ENCODE results near the gene ATP11A. TPM values are rescaled to one million over a fixed set of nuclear protein-coding genes. Genes with fewer than 3 reads are reported as not detected.

ATP11A gene
- total RNA-seq, 1 experiment from 2014 or later, result 9.4 TPM

DNA sequence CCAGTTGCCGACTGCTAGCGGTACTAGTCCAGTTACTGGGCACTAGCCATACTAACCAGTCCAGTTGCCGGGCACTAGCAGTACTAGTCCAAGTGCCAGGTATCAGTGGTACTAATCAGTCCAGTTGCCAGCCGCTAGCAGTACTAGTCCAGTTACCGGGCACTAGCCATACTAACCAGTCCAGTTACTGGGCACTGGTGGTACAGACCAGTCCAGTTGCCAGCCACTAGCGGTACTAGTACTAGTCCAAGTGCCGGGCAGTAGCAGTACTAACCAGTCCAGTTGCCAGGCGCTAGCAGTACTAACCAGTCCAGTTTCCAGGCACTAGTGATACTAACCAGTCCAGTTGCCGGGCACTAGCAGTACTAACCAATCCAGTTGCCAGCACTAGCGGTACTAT lies 155.0 kb downstream of the ATP11A start:
- no peak for DNase-seq (ENCODE audit: low spot score)
- H3K9me3 ChIP-seq (ENCODE audit: low read depth, low read length, poor library complexity, severe bottlenecking), result no peaks in the 10 kb centered on the region
- ChIA-PET POLR2A (ENCODE audit: low non-redundant PET) (no interaction called here), CTCF (no interaction called here)
- intact Hi-C loops (cut with micrococcal nuclease; ENCODE audit: unreplicated experiment), result no loop called here
- H3K27me3 ChIP-seq (replicated peaks; ENCODE audit: insufficient read depth, low read depth, low read length, poor library complexity), result no peaks in the 10 kb centered on the region
- no TSS peak for BruUV-seq (replicated peaks)
- TF ChIP-seq EZH2 (IDR thresholded peaks at IDR 0.05; ENCODE audit: borderline replicate concordance, low read depth, low read length, poor library complexity, severe bottlenecking), result no peak
- TF ChIP-seq, protein P1, sequence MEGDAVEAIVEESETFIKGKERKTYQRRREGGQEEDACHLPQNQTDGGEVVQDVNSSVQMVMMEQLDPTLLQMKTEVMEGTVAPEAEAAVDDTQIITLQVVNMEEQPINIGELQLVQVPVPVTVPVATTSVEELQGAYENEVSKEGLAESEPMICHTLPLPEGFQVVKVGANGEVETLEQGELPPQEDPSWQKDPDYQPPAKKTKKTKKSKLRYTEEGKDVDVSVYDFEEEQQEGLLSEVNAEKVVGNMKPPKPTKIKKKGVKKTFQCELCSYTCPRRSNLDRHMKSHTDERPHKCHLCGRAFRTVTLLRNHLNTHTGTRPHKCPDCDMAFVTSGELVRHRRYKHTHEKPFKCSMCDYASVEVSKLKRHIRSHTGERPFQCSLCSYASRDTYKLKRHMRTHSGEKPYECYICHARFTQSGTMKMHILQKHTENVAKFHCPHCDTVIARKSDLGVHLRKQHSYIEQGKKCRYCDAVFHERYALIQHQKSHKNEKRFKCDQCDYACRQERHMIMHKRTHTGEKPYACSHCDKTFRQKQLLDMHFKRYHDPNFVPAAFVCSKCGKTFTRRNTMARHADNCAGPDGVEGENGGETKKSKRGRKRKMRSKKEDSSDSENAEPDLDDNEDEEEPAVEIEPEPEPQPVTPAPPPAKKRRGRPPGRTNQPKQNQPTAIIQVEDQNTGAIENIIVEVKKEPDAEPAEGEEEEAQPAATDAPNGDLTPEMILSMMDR (conservative IDR thresholded peaks at IDR 0.05; ENCODE audit: low read depth, low read length), result no peak
- no peak overlapping the region for H3K4me3 ChIP-seq (ENCODE audit: low read depth, low read length, poor library complexity, severe bottlenecking)
- H3K27ac ChIP-seq (ENCODE audit: low read depth, low read length, poor library complexity, severe bottlenecking), result no peak overlapping the region
- H3K36me3 ChIP-seq (ENCODE audit: insufficient read depth, low read length, poor library complexity, severe bottlenecking), result no peaks in the 10 kb centered on the region
- H3K4me1 ChIP-seq (ENCODE audit: insufficient read depth, low read length, poor library complexity, severe bottlenecking), result peaks cover 5% of the 10 kb centered on the region

- Histone ChIP-seq H3K4me3 (ENCODE audit: low read depth, low read length, poor library complexity, severe bottlenecking) (no peak overlapping the region), H3K4me1 (ENCODE audit: insufficient read depth, low read length, poor library complexity, severe bottlenecking) (peaks cover 5% of the 10 kb centered on the region), H3K27me3 (replicated peaks; ENCODE audit: insufficient read depth, low read depth, low read length, poor library complexity) (no peaks in the 10 kb centered on the region), H3K9me3 (ENCODE audit: low read depth, low read length, poor library complexity, severe bottlenecking) (no peaks in the 10 kb centered on the region), H3K36me3 (ENCODE audit: insufficient read depth, low read length, poor library complexity, severe bottlenecking) (no peaks in the 10 kb centered on the region), H3K27ac (ENCODE audit: low read depth, low read length, poor library complexity, severe bottlenecking) (no peak overlapping the region)
- DNase-seq (ENCODE audit: low spot score), result no peak
- intact Hi-C loops (cut with micrococcal nuclease; ENCODE audit: unreplicated experiment), result no loop called here
- no peak for TF ChIP-seq EZH2 (IDR thresholded peaks at IDR 0.05; ENCODE audit: borderline replicate concordance, low read depth, low read length, poor library complexity, severe bottlenecking)
- TF ChIP-seq, protein P1 (conservative IDR thresholded peaks at IDR 0.05; ENCODE audit: low read depth, low read length), result no peak
- CTCF ChIA-PET, result no interaction called here
- no TSS peak for BruUV-seq (replicated peaks)
- POLR2A ChIA-PET (ENCODE audit: low non-redundant PET), result no interaction called here
Measured at GRCh38 chr13:112845511-112846144, 155.8 kb downstream of the ATP11A start.

GRCh38 chr13:112846411-112847115 lies 156.7 kb downstream of the ATP11A start:
- ChIA-PET POLR2A (ENCODE audit: low non-redundant PET) (no interaction called here), CTCF (no interaction called here)
- Histone ChIP-seq H3K36me3 (ENCODE audit: insufficient read depth, low read length, poor library complexity, severe bottlenecking) (no peaks in the 10 kb centered on the region), H3K4me3 (ENCODE audit: low read depth, low read length, poor library complexity, severe bottlenecking) (no peak overlapping the region), H3K4me1 (ENCODE audit: insufficient read depth, low read length, poor library complexity, severe bottlenecking) (peaks cover 5% of the 10 kb centered on the region), H3K27me3 (replicated peaks; ENCODE audit: insufficient read depth, low read depth, low read length, poor library complexity) (no peaks in the 10 kb centered on the region), H3K27ac (ENCODE audit: low read depth, low read length, poor library complexity, severe bottlenecking) (no peak overlapping the region), H3K9me3 (ENCODE audit: low read depth, low read length, poor library complexity, severe bottlenecking) (no peaks in the 10 kb centered on the region)
- BruUV-seq (replicated peaks), result no TSS peak
- DNase-seq (ENCODE audit: low spot score), result no peak
- intact Hi-C loops (cut with micrococcal nuclease; ENCODE audit: unreplicated experiment), result no loop called here
- no peak for TF ChIP-seq EZH2 (IDR thresholded peaks at IDR 0.05; ENCODE audit: borderline replicate concordance, low read depth, low read length, poor library complexity, severe bottlenecking)
- TF ChIP-seq, protein P1 (conservative IDR thresholded peaks at IDR 0.05; ENCODE audit: low read depth, low read length), result no peak
